HCT116 (cell line): ENCODE measurements around the gene GHR.

Experiments used
- CBX3 ChIP-seq: IDR thresholded peaks from 2 replicates; pipeline ENCODE4 v1.6.1; 2012; ENCODE audit warnings: low read depth
- CEBPB ChIP-seq: IDR thresholded peaks from 2 replicates; pipeline ENCODE4 v1.6.1; 2012; ENCODE audit warnings: low read depth
- EZH2 ChIP-seq: fragments of 200-600 bp; sonication (generic); IDR thresholded peaks from 2 replicates; pipeline ENCODE4 v1.6.1; 2017; ENCODE audit warnings: antibody characterized with exemption, mixed run types
- EZH2phosphoT487 ChIP-seq: fragments of 200-600 bp; IDR thresholded peaks from 2 replicates; pipeline ENCODE4 v1.6.1; 2018; ENCODE audit warnings: antibody characterized with exemption, borderline replicate concordance
- POLR2A ChIP-seq: IDR thresholded peaks from 2 replicates; pipeline ENCODE4 v1.7.0; 2011; ENCODE audit warnings: borderline replicate concordance; ENCODE audit not compliant: insufficient read depth, insufficient read length; ENCODE audit errors: extremely low read depth
- POLR2AphosphoS5 ChIP-seq: IDR thresholded peaks from 2 replicates; pipeline ENCODE4 v1.6.1; 2011; ENCODE audit warnings: mild to moderate bottlenecking, low read depth, low read length, moderate library complexity
- RAD21 ChIP-seq: IDR thresholded peaks from 2 replicates; pipeline ENCODE4 v1.6.1; 2012; ENCODE audit warnings: low read depth, mild to moderate bottlenecking
- TCF7L2 ChIP-seq: IDR thresholded peaks from 2 replicates; pipeline ENCODE4 v1.7.0; 2011; ENCODE audit warnings: borderline replicate concordance, inconsistent platforms; ENCODE audit not compliant: insufficient read depth, insufficient read length; ENCODE audit errors: extremely low read depth
- TF ChIP-seq, protein P1 (sequence below), 3 experiments: fragments of 200-600 bp in 1 of 3; sonication (generic) in 1 of 3; IDR thresholded peaks in 2 of 3; conservative IDR thresholded peaks in 1 of 3; 2 replicates each; pipeline ENCODE4 v1.5.1; 2012 to 2017; ENCODE audit warnings: low read depth in 2 of 3, low read length in 2 of 3, antibody characterized with exemption in 1 of 3, borderline replicate concordance in 1 of 3, control low read depth in 1 of 3, mild to moderate bottlenecking in 1 of 3, mixed read lengths in 1 of 3, mixed run types in 1 of 3, moderate library complexity in 1 of 3; ENCODE audit not compliant: insufficient read depth in 1 of 3
- TF ChIP-seq, protein P2 (sequence below): IDR thresholded peaks from 2 replicates; pipeline ENCODE4 v1.6.1; 2012
- TF ChIP-seq, protein P3 (sequence below): IDR thresholded peaks from 2 replicates; pipeline ENCODE4 v1.6.1; 2011; ENCODE audit warnings: mild to moderate bottlenecking, low read length, moderate library complexity; ENCODE audit not compliant: insufficient replicate concordance; ENCODE audit errors: extremely low read depth
- TF ChIP-seq, protein P4 (sequence below): IDR thresholded peaks from 2 replicates; pipeline ENCODE4 v1.6.1; 2012; ENCODE audit warnings: low read depth

DNA sequence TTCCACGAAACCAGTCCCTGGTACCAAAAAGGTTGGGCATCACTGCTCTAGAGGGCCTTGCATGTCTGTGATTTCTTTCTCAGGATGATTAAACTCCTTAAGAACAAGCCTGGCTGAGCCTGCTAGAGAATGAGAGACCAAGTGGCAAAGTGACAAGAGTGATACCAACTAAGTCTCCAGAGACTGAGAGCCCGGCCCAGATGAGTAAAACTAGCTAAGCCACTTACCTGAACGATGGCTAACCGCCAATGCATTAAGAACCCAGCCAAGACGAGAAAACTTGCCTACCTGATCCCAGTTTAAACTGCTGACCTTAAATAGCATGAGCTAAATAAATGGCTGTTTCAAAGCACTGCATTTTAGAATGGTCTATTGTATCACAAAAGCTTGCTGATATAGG, 327.8 kb downstream of the GHR start:
- TF ChIP-seq, protein P1, sequence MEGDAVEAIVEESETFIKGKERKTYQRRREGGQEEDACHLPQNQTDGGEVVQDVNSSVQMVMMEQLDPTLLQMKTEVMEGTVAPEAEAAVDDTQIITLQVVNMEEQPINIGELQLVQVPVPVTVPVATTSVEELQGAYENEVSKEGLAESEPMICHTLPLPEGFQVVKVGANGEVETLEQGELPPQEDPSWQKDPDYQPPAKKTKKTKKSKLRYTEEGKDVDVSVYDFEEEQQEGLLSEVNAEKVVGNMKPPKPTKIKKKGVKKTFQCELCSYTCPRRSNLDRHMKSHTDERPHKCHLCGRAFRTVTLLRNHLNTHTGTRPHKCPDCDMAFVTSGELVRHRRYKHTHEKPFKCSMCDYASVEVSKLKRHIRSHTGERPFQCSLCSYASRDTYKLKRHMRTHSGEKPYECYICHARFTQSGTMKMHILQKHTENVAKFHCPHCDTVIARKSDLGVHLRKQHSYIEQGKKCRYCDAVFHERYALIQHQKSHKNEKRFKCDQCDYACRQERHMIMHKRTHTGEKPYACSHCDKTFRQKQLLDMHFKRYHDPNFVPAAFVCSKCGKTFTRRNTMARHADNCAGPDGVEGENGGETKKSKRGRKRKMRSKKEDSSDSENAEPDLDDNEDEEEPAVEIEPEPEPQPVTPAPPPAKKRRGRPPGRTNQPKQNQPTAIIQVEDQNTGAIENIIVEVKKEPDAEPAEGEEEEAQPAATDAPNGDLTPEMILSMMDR (IDR thresholded peaks at IDR 0.05 in 2 of 3, conservative IDR thresholded peaks at IDR 0.05 in 1 of 3; ENCODE audit: borderline replicate concordance in 1 of 3, insufficient read depth in 1 of 3, low read depth in 2 of 3, low read length in 2 of 3): no peak
- TF ChIP-seq POLR2A: no peak
- TF ChIP-seq, protein P2, sequence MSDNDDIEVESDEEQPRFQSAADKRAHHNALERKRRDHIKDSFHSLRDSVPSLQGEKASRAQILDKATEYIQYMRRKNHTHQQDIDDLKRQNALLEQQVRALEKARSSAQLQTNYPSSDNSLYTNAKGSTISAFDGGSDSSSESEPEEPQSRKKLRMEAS: no peak
- TF ChIP-seq, protein P3, sequence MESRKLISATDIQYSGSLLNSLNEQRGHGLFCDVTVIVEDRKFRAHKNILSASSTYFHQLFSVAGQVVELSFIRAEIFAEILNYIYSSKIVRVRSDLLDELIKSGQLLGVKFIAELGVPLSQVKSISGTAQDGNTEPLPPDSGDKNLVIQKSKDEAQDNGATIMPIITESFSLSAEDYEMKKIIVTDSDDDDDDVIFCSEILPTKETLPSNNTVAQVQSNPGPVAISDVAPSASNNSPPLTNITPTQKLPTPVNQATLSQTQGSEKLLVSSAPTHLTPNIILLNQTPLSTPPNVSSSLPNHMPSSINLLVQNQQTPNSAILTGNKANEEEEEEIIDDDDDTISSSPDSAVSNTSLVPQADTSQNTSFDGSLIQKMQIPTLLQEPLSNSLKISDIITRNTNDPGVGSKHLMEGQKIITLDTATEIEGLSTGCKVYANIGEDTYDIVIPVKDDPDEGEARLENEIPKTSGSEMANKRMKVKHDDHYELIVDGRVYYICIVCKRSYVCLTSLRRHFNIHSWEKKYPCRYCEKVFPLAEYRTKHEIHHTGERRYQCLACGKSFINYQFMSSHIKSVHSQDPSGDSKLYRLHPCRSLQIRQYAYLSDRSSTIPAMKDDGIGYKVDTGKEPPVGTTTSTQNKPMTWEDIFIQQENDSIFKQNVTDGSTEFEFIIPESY: no peak
- no peak for TF ChIP-seq TCF7L2
- TF ChIP-seq POLR2AphosphoS5: no peak
- no peak for TF ChIP-seq CBX3
- TF ChIP-seq, protein P4, sequence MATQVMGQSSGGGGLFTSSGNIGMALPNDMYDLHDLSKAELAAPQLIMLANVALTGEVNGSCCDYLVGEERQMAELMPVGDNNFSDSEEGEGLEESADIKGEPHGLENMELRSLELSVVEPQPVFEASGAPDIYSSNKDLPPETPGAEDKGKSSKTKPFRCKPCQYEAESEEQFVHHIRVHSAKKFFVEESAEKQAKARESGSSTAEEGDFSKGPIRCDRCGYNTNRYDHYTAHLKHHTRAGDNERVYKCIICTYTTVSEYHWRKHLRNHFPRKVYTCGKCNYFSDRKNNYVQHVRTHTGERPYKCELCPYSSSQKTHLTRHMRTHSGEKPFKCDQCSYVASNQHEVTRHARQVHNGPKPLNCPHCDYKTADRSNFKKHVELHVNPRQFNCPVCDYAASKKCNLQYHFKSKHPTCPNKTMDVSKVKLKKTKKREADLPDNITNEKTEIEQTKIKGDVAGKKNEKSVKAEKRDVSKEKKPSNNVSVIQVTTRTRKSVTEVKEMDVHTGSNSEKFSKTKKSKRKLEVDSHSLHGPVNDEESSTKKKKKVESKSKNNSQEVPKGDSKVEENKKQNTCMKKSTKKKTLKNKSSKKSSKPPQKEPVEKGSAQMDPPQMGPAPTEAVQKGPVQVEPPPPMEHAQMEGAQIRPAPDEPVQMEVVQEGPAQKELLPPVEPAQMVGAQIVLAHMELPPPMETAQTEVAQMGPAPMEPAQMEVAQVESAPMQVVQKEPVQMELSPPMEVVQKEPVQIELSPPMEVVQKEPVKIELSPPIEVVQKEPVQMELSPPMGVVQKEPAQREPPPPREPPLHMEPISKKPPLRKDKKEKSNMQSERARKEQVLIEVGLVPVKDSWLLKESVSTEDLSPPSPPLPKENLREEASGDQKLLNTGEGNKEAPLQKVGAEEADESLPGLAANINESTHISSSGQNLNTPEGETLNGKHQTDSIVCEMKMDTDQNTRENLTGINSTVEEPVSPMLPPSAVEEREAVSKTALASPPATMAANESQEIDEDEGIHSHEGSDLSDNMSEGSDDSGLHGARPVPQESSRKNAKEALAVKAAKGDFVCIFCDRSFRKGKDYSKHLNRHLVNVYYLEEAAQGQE: no peak
- no peak for TF ChIP-seq RAD21
- no peak for TF ChIP-seq EZH2phosphoT487
- no peak for TF ChIP-seq EZH2
- no peak for TF ChIP-seq CEBPB
